HepG2 (cell line): ENCODE measurements around the gene PRR19. TPM values are rescaled to one million over a fixed set of nuclear protein-coding genes. Genes with fewer than 3 reads are reported as not detected.

Source experiments
- BORCS8-MEF2B ChIP-seq: sonication (generic); formaldehyde crosslinking; IDR thresholded peaks from 2 replicates; pipeline ENCODE4 v1.8.0; 2022; ENCODE audit warnings: mild to moderate bottlenecking, missing genetic modification reagents
- CBX5 ChIP-seq: sonication (generic); formaldehyde crosslinking; IDR thresholded peaks from 2 replicates; pipeline ENCODE4 v1.4.0; 2020; ENCODE audit warnings: missing genetic modification reagents, borderline replicate concordance
- DMAP1 ChIP-seq: IDR thresholded peaks from 2 replicates; pipeline ENCODE4 v1.6.1; 2016
- DPF2 ChIP-seq: sonication (generic); formaldehyde crosslinking; IDR thresholded peaks from 2 replicates; pipeline ENCODE4 v1.4.0; 2020; ENCODE audit warnings: mild to moderate bottlenecking, low read depth, missing genetic modification reagents, borderline replicate concordance
- ELF3 ChIP-seq: IDR thresholded peaks from 2 replicates; pipeline ENCODE4 v1.6.1; 2016; ENCODE audit warnings: missing genetic modification reagents, missing compliant biosample characterization
- FOXP4 ChIP-seq: sonication (generic); formaldehyde crosslinking; IDR thresholded peaks from 2 replicates; pipeline ENCODE4 v1.4.0; 2020; ENCODE audit warnings: missing genetic modification reagents
- HOXA3 ChIP-seq: sonication (generic); formaldehyde crosslinking; IDR thresholded peaks from 2 replicates; pipeline ENCODE4 v1.5.0; 2020; ENCODE audit warnings: missing genetic modification reagents
- HOXD1 ChIP-seq: sonication (generic); formaldehyde crosslinking; IDR thresholded peaks from 2 replicates; pipeline ENCODE4 v1.5.0; 2020; ENCODE audit warnings: missing genetic modification reagents
- JARID2 ChIP-seq: sonication (generic); formaldehyde crosslinking; IDR thresholded peaks from 2 replicates; pipeline ENCODE4 v1.8.1; 2023; ENCODE audit warnings: missing genetic modification reagents, inconsistent platforms; ENCODE audit not compliant: insufficient replicate concordance
- NFIC ChIP-seq: IDR thresholded peaks from 2 replicates; pipeline ENCODE4 v1.6.1; 2012; ENCODE audit warnings: mild to moderate bottlenecking, low read length, inconsistent platforms
- PCBP1 ChIP-seq: fragments of 200-400 bp; formaldehyde crosslinking; IDR thresholded peaks from 2 replicates; pipeline ENCODE4 v1.6.1; 2017; ENCODE audit warnings: mild to moderate bottlenecking, low read depth, low read length, borderline replicate concordance
- REXO4 ChIP-seq: sonication (generic); formaldehyde crosslinking; IDR thresholded peaks from 2 replicates; pipeline ENCODE4 v1.8.0; 2022; ENCODE audit warnings: missing genetic modification reagents, mild to moderate bottlenecking, borderline replicate concordance
- ZNF496 ChIP-seq: sonication (generic); formaldehyde crosslinking; IDR thresholded peaks from 2 replicates; pipeline ENCODE4 v1.8.1; 2023; ENCODE audit warnings: mild to moderate bottlenecking, moderate library complexity, missing genetic modification reagents; ENCODE audit not compliant: insufficient replicate concordance
- ZNF543 ChIP-seq: sonication (generic); formaldehyde crosslinking; IDR thresholded peaks from 2 replicates; pipeline ENCODE4 v1.4.0; 2020; ENCODE audit warnings: mild to moderate bottlenecking, missing genetic modification reagents
- ZNF589 ChIP-seq: sonication (generic); formaldehyde crosslinking; conservative IDR thresholded peaks from 2 replicates; pipeline ENCODE4 v1.8.0; 2022; ENCODE audit warnings: mild to moderate bottlenecking, moderate library complexity, missing genetic modification reagents
- polyA plus RNA-seq, 8 experiments: library from polyadenylated mRNA; depleted of rRNA in 3 of 8; stranded (reverse) in 7 of 8; unstranded in 1 of 8; fragments of >200 nt; fragmentation: Illumina TruSeq in 4 of 8; extraction: Trizol in 4 of 8; gene quantifications; 2 replicates each; pipeline versions ENCODE4 v1.2.1 to v1.2.3, GENCODE V29; 2011 to 2016; ENCODE audit warnings: low read depth in 4 of 8, missing spikeins in 1 of 8, mixed read lengths in 1 of 8; ENCODE audit not compliant: insufficient read depth in 1 of 8
- total RNA-seq, 5 experiments: library from RNA; depleted of rRNA; stranded (reverse); fragments of >200 nt; fragmentation: Illumina TruSeq; extraction: Trizol; gene quantifications; 2 replicates each; pipeline ENCODE4 v1.2.3, GENCODE V29; 2016; ENCODE audit warnings: low read depth in 1 of 5
- TF ChIP-seq, protein P1 (sequence below): sonication (generic); formaldehyde crosslinking; IDR thresholded peaks from 2 replicates; pipeline ENCODE4 v1.9.0; 2022; ENCODE audit warnings: low read depth, missing genetic modification reagents
- TF ChIP-seq, protein P2 (sequence below), 2 experiments: sonication (generic) in 1 of 2; formaldehyde crosslinking in 1 of 2; IDR thresholded peaks; 2 replicates each; pipeline versions ENCODE4 v1.4.0 to v1.6.1; 2016 to 2020; ENCODE audit warnings: borderline replicate concordance in 1 of 2, low read depth in 1 of 2, mild to moderate bottlenecking in 1 of 2, missing genetic modification reagents in 1 of 2
- TF ChIP-seq, protein P3 (sequence below), 2 experiments: fragments of 450-650 bp in 1 of 2; sonication (generic) in 1 of 2; formaldehyde crosslinking; IDR thresholded peaks; 2 replicates each; pipeline versions ENCODE4 v1.5.0 to v1.8.0; 2020 to 2022; ENCODE audit warnings: mild to moderate bottlenecking in 1 of 2, missing genetic modification reagents in 1 of 2

Gene PRR19
- total and polyA plus RNA-seq, 2 of the 13 experiments (the other 11 are each of a cell fraction or from before 2014, with no cell fraction given): 0.21 to 0.33 TPM

DNA sequence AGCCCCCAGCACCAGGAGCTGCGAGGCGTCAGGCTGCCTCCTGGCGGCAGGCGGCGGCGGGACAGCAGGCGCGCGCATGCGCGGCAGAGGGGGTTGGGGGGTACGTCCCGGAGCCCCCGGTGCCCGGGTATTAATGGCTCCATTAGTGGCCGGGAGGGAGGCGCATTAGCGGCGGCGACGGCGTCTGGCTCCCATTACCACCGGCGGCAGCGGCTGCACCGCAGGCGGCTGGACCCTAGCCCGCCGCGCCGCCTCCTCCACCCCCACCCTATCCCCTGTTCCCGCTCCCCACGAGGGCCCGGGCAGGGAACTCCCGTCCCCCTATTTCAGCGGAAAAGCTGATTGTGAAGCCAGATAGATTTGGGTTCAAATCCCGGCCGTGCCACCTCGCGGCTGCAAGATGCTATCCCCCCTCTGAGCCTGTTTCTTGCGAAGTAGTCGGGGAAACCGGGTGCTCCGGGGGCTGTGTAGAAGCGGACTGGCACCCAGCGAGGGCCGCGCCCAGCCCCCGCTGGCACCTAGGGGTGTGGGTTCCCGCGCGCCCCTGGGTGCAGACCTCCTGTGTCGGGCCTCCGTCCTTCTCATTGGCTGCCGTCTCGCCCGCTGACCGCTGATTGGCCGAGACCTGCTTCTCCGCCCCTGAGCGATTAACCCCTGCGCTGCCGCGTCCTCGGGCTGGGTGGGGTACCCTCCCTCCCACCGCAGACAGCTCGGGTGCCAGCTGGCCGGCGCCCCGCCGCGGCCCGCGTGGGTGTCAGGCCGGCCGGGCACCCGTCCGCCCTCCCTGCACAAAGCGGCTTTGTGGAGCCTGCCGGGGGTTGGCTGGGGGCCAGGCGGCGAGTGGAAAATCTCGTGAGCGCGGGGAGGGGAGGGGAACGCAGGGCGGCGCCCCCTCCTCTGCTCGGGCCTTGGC lies 21.8 kb upstream of the PRR19 start (continued):
- 0 out of 2 replicates have a peak, but pooled peaks have one; percentile 11 for TF ChIP-seq PCBP1
- TF ChIP-seq HOXD1 (CRISPR knock-in tag): 0 out of 2 replicates have a peak, but pooled peaks have one; percentile 22
- no peak for TF ChIP-seq NFIC
- no peak for TF ChIP-seq DPF2 (CRISPR knock-in tag)
- no peak; the same call in 1 of the 2 replicates for TF ChIP-seq HOXA3 (CRISPR knock-in tag)
- TF ChIP-seq, protein P1, sequence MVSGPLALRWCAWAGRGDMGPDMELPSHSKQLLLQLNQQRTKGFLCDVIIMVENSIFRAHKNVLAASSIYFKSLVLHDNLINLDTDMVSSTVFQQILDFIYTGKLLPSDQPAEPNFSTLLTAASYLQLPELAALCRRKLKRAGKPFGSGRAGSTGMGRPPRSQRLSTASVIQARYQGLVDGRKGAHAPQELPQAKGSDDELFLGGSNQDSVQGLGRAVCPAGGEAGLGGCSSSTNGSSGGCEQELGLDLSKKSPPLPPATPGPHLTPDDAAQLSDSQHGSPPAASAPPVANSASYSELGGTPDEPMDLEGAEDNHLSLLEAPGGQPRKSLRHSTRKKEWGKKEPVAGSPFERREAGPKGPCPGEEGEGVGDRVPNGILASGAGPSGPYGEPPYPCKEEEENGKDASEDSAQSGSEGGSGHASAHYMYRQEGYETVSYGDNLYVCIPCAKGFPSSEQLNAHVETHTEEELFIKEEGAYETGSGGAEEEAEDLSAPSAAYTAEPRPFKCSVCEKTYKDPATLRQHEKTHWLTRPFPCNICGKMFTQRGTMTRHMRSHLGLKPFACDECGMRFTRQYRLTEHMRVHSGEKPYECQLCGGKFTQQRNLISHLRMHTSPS (CRISPR knock-in tag): peak; percentile 80
- TF ChIP-seq JARID2 (CRISPR knock-in tag): no peak
- TF ChIP-seq REXO4 (CRISPR knock-in tag): no peak
- no peak for TF ChIP-seq ZNF496
- TF ChIP-seq ELF3 (CRISPR knock-in tag): no peak
- TF ChIP-seq DMAP1 (CRISPR knock-in tag): no peak
- TF ChIP-seq ZNF589 (CRISPR knock-in tag): no peak
- TF ChIP-seq CBX5: no peak
- TF ChIP-seq, protein P2, sequence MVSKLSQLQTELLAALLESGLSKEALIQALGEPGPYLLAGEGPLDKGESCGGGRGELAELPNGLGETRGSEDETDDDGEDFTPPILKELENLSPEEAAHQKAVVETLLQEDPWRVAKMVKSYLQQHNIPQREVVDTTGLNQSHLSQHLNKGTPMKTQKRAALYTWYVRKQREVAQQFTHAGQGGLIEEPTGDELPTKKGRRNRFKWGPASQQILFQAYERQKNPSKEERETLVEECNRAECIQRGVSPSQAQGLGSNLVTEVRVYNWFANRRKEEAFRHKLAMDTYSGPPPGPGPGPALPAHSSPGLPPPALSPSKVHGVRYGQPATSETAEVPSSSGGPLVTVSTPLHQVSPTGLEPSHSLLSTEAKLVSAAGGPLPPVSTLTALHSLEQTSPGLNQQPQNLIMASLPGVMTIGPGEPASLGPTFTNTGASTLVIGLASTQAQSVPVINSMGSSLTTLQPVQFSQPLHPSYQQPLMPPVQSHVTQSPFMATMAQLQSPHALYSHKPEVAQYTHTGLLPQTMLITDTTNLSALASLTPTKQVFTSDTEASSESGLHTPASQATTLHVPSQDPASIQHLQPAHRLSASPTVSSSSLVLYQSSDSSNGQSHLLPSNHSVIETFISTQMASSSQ (IDR thresholded peaks at IDR 0.05; ENCODE audit: low read depth): no peak
- TF ChIP-seq, protein P2 (CRISPR knock-in tag; IDR thresholded peaks at IDR 0.05; ENCODE audit: borderline replicate concordance): peak; percentile 24; the same call in 1 of the 2 replicates
- TF ChIP-seq ZNF543 (CRISPR knock-in tag): peak; percentile 59; the same call in 1 of the 2 replicates
- TF ChIP-seq BORCS8-MEF2B (CRISPR knock-in tag): 0 out of 2 replicates have a peak, but pooled peaks have one; percentile 56
- peak; percentile 18; the same call in 1 of the 2 replicates for TF ChIP-seq FOXP4 (CRISPR knock-in tag)
- TF ChIP-seq, protein P3, sequence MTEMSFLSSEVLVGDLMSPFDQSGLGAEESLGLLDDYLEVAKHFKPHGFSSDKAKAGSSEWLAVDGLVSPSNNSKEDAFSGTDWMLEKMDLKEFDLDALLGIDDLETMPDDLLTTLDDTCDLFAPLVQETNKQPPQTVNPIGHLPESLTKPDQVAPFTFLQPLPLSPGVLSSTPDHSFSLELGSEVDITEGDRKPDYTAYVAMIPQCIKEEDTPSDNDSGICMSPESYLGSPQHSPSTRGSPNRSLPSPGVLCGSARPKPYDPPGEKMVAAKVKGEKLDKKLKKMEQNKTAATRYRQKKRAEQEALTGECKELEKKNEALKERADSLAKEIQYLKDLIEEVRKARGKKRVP (CRISPR knock-in tag; IDR thresholded peaks at IDR 0.05): no peak
